Measurements from ENCODE around the gene HMCN2.

GRCh38 chr9:130409246-130409645, 143.7 kb downstream of the HMCN2 start:
- TF ChIP-seq EZH2 (IDR thresholded peaks at IDR 0.05; ENCODE audit: borderline replicate concordance, low read depth, low read length, severe bottlenecking) (no peak), MYC (IDR thresholded peaks at IDR 0.05; ENCODE audit: low read depth, low read length) (no peak), GATA2 (IDR thresholded peaks at IDR 0.05; ENCODE audit: insufficient read depth, insufficient read length, low read depth, low read length) (no peak)
- TF ChIP-seq, protein P1, sequence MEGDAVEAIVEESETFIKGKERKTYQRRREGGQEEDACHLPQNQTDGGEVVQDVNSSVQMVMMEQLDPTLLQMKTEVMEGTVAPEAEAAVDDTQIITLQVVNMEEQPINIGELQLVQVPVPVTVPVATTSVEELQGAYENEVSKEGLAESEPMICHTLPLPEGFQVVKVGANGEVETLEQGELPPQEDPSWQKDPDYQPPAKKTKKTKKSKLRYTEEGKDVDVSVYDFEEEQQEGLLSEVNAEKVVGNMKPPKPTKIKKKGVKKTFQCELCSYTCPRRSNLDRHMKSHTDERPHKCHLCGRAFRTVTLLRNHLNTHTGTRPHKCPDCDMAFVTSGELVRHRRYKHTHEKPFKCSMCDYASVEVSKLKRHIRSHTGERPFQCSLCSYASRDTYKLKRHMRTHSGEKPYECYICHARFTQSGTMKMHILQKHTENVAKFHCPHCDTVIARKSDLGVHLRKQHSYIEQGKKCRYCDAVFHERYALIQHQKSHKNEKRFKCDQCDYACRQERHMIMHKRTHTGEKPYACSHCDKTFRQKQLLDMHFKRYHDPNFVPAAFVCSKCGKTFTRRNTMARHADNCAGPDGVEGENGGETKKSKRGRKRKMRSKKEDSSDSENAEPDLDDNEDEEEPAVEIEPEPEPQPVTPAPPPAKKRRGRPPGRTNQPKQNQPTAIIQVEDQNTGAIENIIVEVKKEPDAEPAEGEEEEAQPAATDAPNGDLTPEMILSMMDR (IDR thresholded peaks at IDR 0.05; ENCODE audit: extremely low read depth in 1 of 2, insufficient read depth in 1 of 2, low read depth in 1 of 2, low read length in 2 of 2), result no peak
